HL-60 (cell line): ENCODE results near the gene SGSM1.
A peak's percentile ranks its signal among the peaks of the same experiment; 100 is the strongest.

Experiments used
- DNase-seq, 2 experiments: peaks; one replicate each; pipeline ENCODE4 v3.0.0-alpha.2; 2010 to 2020; ENCODE audit warnings: low read depth in 1 of 2, low spot score in 1 of 2
- H3K27ac ChIP-seq: fragments of 250-450 bp; sonication (Bioruptor Pico); replicated peaks from 2 replicates; pipeline ENCODE4 v1.5.1; 2020; ENCODE audit warnings: mild to moderate bottlenecking, moderate library complexity
- H3K27me3 ChIP-seq: fragments of 250-450 bp; sonication (Bioruptor Pico); 2 replicates; pipeline ENCODE4 v1.5.1; 2021; ENCODE audit warnings: mild to moderate bottlenecking, moderate library complexity; ENCODE audit not compliant: insufficient read depth, poor library complexity, severe bottlenecking
- H3K4me3 ChIP-seq: replicated peaks from 2 replicates; pipeline ENCODE4 v1.5.1; 2011; ENCODE audit warnings: mild to moderate bottlenecking, control low read depth, low read length; ENCODE audit not compliant: insufficient read depth
- GABPA ChIP-seq: IDR thresholded peaks from 2 replicates; pipeline ENCODE4 v1.6.1; 2012; ENCODE audit warnings: low read depth
- POLR2AphosphoS5 ChIP-seq: IDR thresholded peaks from 2 replicates; pipeline ENCODE4 v1.6.1; 2012; ENCODE audit warnings: low read depth
- SPI1 ChIP-seq: IDR thresholded peaks from 2 replicates; pipeline ENCODE4 v1.6.1; 2012; ENCODE audit warnings: low read depth, mild to moderate bottlenecking, borderline replicate concordance
- TF ChIP-seq, protein P1 (sequence below): IDR thresholded peaks from 2 replicates; pipeline ENCODE4 v1.6.1; 2012; ENCODE audit warnings: low read depth; ENCODE audit not compliant: insufficient replicate concordance
- TF ChIP-seq, protein P2 (sequence below): IDR thresholded peaks from one replicate; pipeline ENCODE4 v1.5.1; 2011; ENCODE audit warnings: low read length, control low read depth, inconsistent platforms; ENCODE audit not compliant: insufficient read depth

Gene SGSM1

DNA sequence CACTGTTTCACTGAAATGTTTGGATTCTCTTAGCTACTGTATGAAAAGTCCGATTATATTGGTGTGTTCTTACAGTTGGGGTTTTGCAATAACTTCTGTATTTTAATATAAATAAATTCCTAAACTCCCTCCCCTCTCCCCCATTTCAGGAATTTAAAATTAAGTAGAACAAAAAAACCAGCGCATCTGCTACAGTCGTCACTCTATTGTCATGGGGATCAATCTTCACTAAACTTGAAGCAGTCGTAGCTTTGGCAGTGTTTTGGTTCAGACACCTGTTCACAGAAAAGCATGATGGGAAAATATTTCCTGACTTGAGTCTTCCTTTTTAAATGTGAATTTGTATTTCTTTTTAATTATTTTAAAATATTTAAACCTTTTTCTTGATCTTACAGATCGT is 40.8 kb upstream of the SGSM1 start:
- Histone ChIP-seq H3K27ac (no peak overlapping the region), H3K4me3 (no peak overlapping the region), H3K27me3 (peaks cover 2% of the 10 kb centered on the region)
- TF ChIP-seq, protein P1, sequence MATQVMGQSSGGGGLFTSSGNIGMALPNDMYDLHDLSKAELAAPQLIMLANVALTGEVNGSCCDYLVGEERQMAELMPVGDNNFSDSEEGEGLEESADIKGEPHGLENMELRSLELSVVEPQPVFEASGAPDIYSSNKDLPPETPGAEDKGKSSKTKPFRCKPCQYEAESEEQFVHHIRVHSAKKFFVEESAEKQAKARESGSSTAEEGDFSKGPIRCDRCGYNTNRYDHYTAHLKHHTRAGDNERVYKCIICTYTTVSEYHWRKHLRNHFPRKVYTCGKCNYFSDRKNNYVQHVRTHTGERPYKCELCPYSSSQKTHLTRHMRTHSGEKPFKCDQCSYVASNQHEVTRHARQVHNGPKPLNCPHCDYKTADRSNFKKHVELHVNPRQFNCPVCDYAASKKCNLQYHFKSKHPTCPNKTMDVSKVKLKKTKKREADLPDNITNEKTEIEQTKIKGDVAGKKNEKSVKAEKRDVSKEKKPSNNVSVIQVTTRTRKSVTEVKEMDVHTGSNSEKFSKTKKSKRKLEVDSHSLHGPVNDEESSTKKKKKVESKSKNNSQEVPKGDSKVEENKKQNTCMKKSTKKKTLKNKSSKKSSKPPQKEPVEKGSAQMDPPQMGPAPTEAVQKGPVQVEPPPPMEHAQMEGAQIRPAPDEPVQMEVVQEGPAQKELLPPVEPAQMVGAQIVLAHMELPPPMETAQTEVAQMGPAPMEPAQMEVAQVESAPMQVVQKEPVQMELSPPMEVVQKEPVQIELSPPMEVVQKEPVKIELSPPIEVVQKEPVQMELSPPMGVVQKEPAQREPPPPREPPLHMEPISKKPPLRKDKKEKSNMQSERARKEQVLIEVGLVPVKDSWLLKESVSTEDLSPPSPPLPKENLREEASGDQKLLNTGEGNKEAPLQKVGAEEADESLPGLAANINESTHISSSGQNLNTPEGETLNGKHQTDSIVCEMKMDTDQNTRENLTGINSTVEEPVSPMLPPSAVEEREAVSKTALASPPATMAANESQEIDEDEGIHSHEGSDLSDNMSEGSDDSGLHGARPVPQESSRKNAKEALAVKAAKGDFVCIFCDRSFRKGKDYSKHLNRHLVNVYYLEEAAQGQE = no peak
- no peak for TF ChIP-seq POLR2AphosphoS5
- TF ChIP-seq, protein P2, sequence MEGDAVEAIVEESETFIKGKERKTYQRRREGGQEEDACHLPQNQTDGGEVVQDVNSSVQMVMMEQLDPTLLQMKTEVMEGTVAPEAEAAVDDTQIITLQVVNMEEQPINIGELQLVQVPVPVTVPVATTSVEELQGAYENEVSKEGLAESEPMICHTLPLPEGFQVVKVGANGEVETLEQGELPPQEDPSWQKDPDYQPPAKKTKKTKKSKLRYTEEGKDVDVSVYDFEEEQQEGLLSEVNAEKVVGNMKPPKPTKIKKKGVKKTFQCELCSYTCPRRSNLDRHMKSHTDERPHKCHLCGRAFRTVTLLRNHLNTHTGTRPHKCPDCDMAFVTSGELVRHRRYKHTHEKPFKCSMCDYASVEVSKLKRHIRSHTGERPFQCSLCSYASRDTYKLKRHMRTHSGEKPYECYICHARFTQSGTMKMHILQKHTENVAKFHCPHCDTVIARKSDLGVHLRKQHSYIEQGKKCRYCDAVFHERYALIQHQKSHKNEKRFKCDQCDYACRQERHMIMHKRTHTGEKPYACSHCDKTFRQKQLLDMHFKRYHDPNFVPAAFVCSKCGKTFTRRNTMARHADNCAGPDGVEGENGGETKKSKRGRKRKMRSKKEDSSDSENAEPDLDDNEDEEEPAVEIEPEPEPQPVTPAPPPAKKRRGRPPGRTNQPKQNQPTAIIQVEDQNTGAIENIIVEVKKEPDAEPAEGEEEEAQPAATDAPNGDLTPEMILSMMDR = no peak
- no peak for TF ChIP-seq SPI1
- no peak for TF ChIP-seq GABPA
- DNase-seq = no peak

GRCh38 chr22:24768537-24769374 is 37.3 kb upstream of the SGSM1 start:
- peak in 1 of 2 experiments; percentile 51 for DNase-seq
- H3K27me3 ChIP-seq = peaks cover 2% of the 10 kb centered on the region
- H3K27ac ChIP-seq = no peak overlapping the region
- TF ChIP-seq POLR2AphosphoS5 = no peak
- TF ChIP-seq, protein P2 = peak; percentile 69
- no peak overlapping the region for H3K4me3 ChIP-seq

DNA sequence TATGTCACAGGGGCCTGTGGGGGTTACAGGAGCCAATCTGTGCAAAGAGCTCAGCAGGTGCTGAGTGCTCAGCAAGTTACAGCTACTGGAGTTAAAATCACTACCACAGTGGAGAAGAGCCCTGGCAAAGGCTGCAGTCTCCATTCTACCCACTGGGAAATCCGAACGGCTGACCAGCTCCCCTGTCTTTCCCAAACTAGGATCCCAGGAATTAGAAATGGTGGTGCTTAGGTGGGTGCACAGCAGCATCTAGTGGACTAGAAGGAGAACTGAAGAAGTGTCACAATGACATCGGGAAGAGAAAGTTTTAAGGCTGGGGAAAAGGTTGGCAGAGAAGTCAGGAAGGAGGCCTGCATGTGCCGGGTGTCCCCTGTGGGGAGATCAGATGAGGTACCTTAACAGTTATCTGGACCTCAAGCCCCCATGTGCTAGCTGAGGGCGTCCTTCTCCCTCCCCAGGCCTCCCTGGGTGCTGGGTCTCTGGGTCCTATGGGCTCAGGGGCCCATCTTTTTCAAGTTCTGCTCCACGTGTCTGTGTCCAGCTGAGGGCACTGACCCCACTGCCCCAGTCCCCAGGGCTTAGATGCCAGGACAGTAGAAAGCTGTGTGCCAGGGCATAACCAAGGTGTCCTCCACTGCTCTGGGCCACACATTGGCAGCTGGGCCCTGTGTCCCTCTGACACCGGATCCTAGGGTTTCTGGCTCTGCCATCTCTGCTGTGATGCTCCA is 33.4 kb upstream of the SGSM1 start:
- no peak for DNase-seq

GRCh38 chr22:24775769-24776492 is 30.1 kb upstream of the SGSM1 start:
- no peak for DNase-seq
- TF ChIP-seq POLR2AphosphoS5 = no peak
- TF ChIP-seq, protein P2 = no peak
- no peak for TF ChIP-seq SPI1
- TF ChIP-seq GABPA = no peak
- TF ChIP-seq, protein P1 = no peak
- Histone ChIP-seq H3K27ac (no peak overlapping the region), H3K27me3 (peaks cover 11% of the 10 kb centered on the region), H3K4me3 (no peak overlapping the region)

More for the DNA sequence above, 33.4 kb upstream of the SGSM1 start:
- Histone ChIP-seq H3K4me3 (no peak overlapping the region), H3K27ac (no peak overlapping the region), H3K27me3 (peaks cover 11% of the 10 kb centered on the region)
- TF ChIP-seq, protein P2 = peak; percentile 5
- TF ChIP-seq GABPA (no peak), SPI1 (no peak), POLR2AphosphoS5 (no peak)
